Activated B cell treated with CpG ODN at 0.5 μM for 24 hours (primary cell): ENCODE results near the gene ZSCAN21. TPM values are rescaled to one million over a fixed set of nuclear protein-coding genes. Genes with fewer than 3 reads are reported as not detected.

ENCODE experiments used
- ATAC-seq: fragments of 200-7000 bp; cut with Tn5 transposase; one replicate; pipeline ENCODE4 v1.10.0; 2021; ENCODE audit warnings: low read depth, mild to moderate bottlenecking, moderate library complexity
- CTCF ChIA-PET: fragments of 350-600 bp; sonication (Branson Sonifier 250); formaldehyde crosslinking; loops from one replicate; lab custom pipeline; 2021; ENCODE audit warnings: antibody characterized with exemption; lab: Charles Lee
- POLR2A ChIA-PET: fragments of 350-600 bp; sonication (Branson Sonifier 250); formaldehyde crosslinking; loops from one replicate; lab custom pipeline; 2021; ENCODE audit warnings: antibody characterized with exemption; lab: Charles Lee
- DNase-seq: peaks from one replicate; pipeline ENCODE4 v3.0.0; 2022
- H3K27ac Mint-ChIP-seq: one replicate; pipeline ENCODE4 v1.8.0; 2020; ENCODE audit warnings: mixed read lengths
- H3K27me3 Mint-ChIP-seq: one replicate; pipeline ENCODE4 v1.8.0; 2021; ENCODE audit warnings: mixed read lengths
- H3K36me3 Mint-ChIP-seq: one replicate; pipeline ENCODE4 v1.8.0; 2021; ENCODE audit warnings: low read depth, mixed read lengths
- H3K4me1 Mint-ChIP-seq: one replicate; pipeline ENCODE4 v1.8.0; 2021; ENCODE audit warnings: mixed read lengths
- H3K4me3 Mint-ChIP-seq: one replicate; pipeline ENCODE4 v1.8.0; 2020; ENCODE audit warnings: mild to moderate bottlenecking, mixed read lengths
- H3K9me3 Mint-ChIP-seq: one replicate; pipeline ENCODE4 v1.8.0; 2020; ENCODE audit warnings: mixed read lengths
- intact Hi-C: fragments of 100-400 bp; cut with micrococcal nuclease; formaldehyde crosslinking; loops from one replicate; pipeline ENCODE4 v1.15.1; 2024
- total RNA-seq: library from RNA; stranded (reverse); gene quantifications from 2 replicates; pipeline ENCODE4 v1.2.3, GENCODE V29; 2022
- TF ChIP-seq, protein P1 (sequence below): fragments of 200-600 bp; IDR thresholded peaks from one replicate; pipeline ENCODE4 v1.8.0; 2022; ENCODE audit warnings: antibody characterized with exemption, mild to moderate bottlenecking

ZSCAN21 gene
- total RNA-seq, 1 donor from 2014 or later = 11.3 TPM

DNA sequence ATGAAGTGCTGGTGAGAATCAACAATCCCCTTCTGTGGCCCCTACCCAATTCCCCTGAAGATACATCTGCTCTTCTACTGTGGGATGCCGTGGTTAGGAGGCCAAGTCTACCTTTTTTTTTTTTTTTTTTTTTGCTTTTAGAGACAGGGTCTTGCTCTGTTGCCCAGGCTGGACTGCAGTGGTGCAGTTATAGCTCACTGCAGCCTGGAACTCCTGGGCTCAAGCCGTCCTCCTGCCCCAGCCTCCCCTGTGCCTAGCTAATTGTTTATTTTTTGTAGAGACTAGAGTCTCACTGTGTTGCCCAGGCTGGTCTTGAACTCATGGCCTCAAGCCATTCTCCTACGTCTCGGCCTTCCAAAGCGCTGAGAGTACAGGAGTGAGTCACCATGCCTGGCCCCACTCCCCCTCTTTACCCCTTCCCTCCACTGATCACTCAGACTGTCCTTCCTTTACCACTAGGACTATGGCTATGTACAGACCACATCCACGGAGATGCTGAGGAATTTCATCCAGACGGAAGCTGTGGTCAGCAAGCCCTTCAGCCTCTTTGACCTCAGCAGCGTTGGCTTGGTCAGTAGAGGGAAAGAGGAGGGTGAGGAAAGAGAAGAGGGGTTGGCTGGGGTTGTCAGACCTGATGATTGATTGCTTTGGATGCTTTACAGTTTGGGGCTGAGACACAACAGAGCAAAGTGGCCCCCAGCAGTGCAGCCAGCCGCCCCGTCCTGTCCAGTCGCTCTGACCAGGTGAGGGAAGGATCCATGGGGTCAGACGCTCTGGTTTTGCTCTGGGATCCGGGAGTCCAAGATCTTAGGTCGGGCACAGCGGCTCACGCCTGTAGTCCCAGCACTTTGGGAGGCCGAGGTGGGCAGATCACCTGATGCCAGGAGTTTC, 53.6 kb downstream of the ZSCAN21 start:
- no peaks in the 10 kb centered on the region for H3K27me3 Mint-ChIP-seq
- H3K36me3 Mint-ChIP-seq = peaks cover 67% of the 10 kb centered on the region
- TF ChIP-seq, protein P1, sequence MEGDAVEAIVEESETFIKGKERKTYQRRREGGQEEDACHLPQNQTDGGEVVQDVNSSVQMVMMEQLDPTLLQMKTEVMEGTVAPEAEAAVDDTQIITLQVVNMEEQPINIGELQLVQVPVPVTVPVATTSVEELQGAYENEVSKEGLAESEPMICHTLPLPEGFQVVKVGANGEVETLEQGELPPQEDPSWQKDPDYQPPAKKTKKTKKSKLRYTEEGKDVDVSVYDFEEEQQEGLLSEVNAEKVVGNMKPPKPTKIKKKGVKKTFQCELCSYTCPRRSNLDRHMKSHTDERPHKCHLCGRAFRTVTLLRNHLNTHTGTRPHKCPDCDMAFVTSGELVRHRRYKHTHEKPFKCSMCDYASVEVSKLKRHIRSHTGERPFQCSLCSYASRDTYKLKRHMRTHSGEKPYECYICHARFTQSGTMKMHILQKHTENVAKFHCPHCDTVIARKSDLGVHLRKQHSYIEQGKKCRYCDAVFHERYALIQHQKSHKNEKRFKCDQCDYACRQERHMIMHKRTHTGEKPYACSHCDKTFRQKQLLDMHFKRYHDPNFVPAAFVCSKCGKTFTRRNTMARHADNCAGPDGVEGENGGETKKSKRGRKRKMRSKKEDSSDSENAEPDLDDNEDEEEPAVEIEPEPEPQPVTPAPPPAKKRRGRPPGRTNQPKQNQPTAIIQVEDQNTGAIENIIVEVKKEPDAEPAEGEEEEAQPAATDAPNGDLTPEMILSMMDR = no peak
- no peak overlapping the region for H3K27ac Mint-ChIP-seq
- no peaks in the 10 kb centered on the region for H3K9me3 Mint-ChIP-seq
- DNase-seq (no peak), ATAC-seq (no peak)
- ChIA-PET POLR2A (interaction anchor here (0.5 to 4.1 kb wide), 8 partner anchors 14 to 327 kb away, joined by 3 to 64 read pairs (median 10); partner anchors contain the start of genes COPS6, LAMTOR4, MEPCE and ZCWPW1), CTCF (no interaction called here)
- peaks cover 29% of the 10 kb centered on the region for H3K4me1 Mint-ChIP-seq
- H3K4me3 Mint-ChIP-seq = peak overlapping the region; percentile 92
- intact Hi-C loops = no loop called here

DNA sequence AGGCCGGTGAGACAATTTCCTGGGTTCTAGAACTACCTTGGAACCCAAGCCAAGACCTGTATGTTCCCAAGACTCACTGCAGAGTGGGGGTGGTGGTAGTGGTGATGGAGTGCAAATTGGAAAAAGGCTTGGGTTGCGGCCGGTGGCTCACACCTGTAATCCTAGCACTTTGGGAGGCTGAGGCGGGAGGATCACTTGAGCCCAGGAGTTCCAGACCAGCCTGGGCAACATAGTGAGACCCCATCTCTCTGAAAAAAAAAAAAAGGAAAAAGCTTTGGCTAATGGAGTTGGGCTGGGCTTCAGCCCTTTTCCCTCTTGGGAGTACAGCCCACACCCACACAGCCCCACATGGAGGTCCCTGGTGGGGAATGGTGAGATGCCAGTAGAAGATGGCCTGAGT, 56.0 kb downstream of the ZSCAN21 start:
- intact Hi-C loops = no loop called here
- peaks cover 65% of the 10 kb centered on the region for H3K36me3 Mint-ChIP-seq

DNA sequence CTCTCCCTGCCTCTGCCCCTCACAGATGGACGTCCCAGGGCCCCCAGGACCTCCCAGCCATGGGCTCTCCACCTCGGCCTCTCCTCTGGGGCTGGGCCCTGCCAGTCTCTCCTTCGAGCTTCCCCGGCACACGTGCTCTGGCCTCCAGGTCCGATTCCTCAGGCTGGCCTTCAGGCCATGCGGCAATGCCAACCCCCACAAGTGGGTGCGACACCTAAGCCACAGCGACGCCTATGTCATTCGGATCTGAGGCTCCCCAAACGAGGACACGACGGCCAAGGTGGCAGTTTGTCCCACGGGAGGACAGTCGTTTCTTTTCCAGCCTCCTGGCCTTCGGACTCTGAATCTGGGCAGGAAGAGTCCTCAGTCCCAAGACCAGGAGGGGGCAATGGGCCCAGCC, 57.1 kb downstream of the ZSCAN21 start:
- ChIA-PET POLR2A (no interaction called here), CTCF (no interaction called here)
- Mint-ChIP-seq H3K9me3 (no peaks in the 10 kb centered on the region), H3K4me1 (peaks cover 6% of the 10 kb centered on the region), H3K4me3 (no peak overlapping the region), H3K27ac (no peak overlapping the region), H3K36me3 (peaks cover 67% of the 10 kb centered on the region), H3K27me3 (no peaks in the 10 kb centered on the region)
- no peak for DNase-seq
- no peak for ATAC-seq
- TF ChIP-seq, protein P1 = no peak
- intact Hi-C loops = no loop called here

More for the DNA sequence above, 56.0 kb downstream of the ZSCAN21 start:
- no peak overlapping the region for H3K4me3 Mint-ChIP-seq
- no peak for DNase-seq
- H3K9me3 Mint-ChIP-seq = no peaks in the 10 kb centered on the region
- H3K27ac Mint-ChIP-seq = no peak overlapping the region
- ChIA-PET POLR2A (no interaction called here), CTCF (no interaction called here)
- TF ChIP-seq, protein P1 = no peak
- H3K4me1 Mint-ChIP-seq = peaks cover 9% of the 10 kb centered on the region
- no peak for ATAC-seq
- H3K27me3 Mint-ChIP-seq = no peaks in the 10 kb centered on the region

DNA sequence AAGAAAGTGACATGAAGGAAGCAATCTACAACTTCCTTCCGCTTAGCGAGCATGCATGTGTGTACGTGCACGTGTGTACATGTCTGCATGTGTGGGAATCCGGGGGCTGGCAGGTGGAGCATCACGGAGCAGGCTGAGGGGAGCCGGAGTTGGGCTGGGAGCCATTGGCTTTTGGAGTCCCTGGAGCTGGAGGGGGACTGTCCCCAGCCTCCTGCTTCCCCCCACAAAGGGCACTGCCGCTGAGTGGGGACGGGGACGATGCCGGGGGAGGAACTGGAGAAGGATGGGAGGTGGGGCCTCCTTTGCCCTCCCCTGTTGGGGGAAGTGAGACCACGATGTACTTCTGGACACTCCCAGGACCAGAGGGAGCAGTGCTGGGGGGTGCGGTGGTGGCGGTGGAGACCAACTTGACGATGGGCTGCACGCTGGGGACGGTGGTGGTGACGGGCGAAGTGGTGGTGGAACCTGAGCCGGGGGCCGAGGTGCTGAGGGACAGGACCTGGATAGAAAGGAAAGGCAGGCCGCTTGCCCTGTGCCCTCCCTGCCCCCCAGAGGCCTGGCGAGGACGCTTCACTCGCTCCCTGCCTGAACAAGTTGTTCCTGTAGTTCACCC, 57.7 kb downstream of the ZSCAN21 start:
- ChIA-PET POLR2A (no interaction called here), CTCF (no interaction called here)
- TF ChIP-seq, protein P1 = no peak
- peaks cover 6% of the 10 kb centered on the region for H3K4me1 Mint-ChIP-seq
- ATAC-seq (no peak), DNase-seq (no peak)
- intact Hi-C loops = no loop called here
- H3K9me3 Mint-ChIP-seq = no peaks in the 10 kb centered on the region
- H3K27ac Mint-ChIP-seq = no peak overlapping the region
- no peaks in the 10 kb centered on the region for H3K27me3 Mint-ChIP-seq
- H3K36me3 Mint-ChIP-seq = peaks cover 72% of the 10 kb centered on the region
- H3K4me3 Mint-ChIP-seq = no peak overlapping the region

DNA sequence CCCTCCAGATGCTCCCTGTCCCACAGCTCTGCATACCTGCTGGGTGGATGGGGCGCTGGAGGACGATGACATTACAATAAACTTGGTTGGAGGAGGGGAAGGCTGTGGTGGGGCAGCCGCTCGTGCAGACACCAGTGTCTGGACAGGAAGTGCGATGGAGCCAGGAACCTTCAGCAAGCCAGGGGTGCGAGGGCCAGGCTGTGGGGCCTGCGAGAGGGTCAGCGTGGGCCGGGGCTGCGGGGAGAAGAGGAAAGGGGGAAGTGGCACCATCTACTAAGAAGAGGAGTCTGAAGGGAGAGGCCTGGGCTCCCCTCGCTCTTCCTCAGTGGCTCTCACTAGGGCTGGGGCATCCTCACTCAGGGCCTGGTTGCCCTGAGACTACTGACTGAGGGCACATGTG, 58.3 kb downstream of the ZSCAN21 start:
- no peak for DNase-seq
- no peaks in the 10 kb centered on the region for H3K27me3 Mint-ChIP-seq
- TF ChIP-seq, protein P1 = no peak
- H3K9me3 Mint-ChIP-seq = no peaks in the 10 kb centered on the region
- POLR2A ChIA-PET = no interaction called here
- H3K27ac Mint-ChIP-seq = no peak overlapping the region
- CTCF ChIA-PET = no interaction called here
- peaks cover 78% of the 10 kb centered on the region for H3K36me3 Mint-ChIP-seq
- H3K4me1 Mint-ChIP-seq = no peaks in the 10 kb centered on the region
- no peak for ATAC-seq
- intact Hi-C loops = no loop called here
- H3K4me3 Mint-ChIP-seq = no peak overlapping the region
